Measurements from ENCODE around the gene CORO7.

Gene CORO7

GRCh38 chr16:4450430-4450829 lies 34.0 kb upstream of the CORO7 start:
- TF ChIP-seq POU2F2 (IDR thresholded peaks at IDR 0.05; ENCODE audit: low read depth, low read length) (no peak), POLR2A (IDR thresholded peaks at IDR 0.05; ENCODE audit: low read depth, low read length) (no peak), TAF1 (IDR thresholded peaks at IDR 0.05; ENCODE audit: low read depth, low read length) (no peak), SPI1 (IDR thresholded peaks at IDR 0.05; ENCODE audit: low read depth, low read length) (no peak), PAX5 (IDR thresholded peaks at IDR 0.05; ENCODE audit: insufficient read depth, low read length, severe bottlenecking) (no peak), POLR2AphosphoS5 (IDR thresholded peaks at IDR 0.05; ENCODE audit: low read depth, low read length) (no peak)
- no peak for DNase-seq (ENCODE audit: insufficient read length, low spot score)
- FAIRE-seq = no peak

- TF ChIP-seq POLR2AphosphoS5 (IDR thresholded peaks at IDR 0.05; ENCODE audit: low read depth, low read length) (no peak), SPI1 (IDR thresholded peaks at IDR 0.05; ENCODE audit: low read depth, low read length) (no peak), POU2F2 (IDR thresholded peaks at IDR 0.05; ENCODE audit: low read depth, low read length) (no peak), TAF1 (IDR thresholded peaks at IDR 0.05; ENCODE audit: low read depth, low read length) (no peak), POLR2A (IDR thresholded peaks at IDR 0.05; ENCODE audit: low read depth, low read length) (no peak), PAX5 (IDR thresholded peaks at IDR 0.05; ENCODE audit: insufficient read depth, low read length, severe bottlenecking) (no peak)
- no peak for FAIRE-seq
- no peak for DNase-seq (ENCODE audit: insufficient read length, low spot score)
These were observed 27.6 kb upstream of the CORO7 start for GRCh38 chr16:4443986-4444385.

GRCh38 chr16:4443271-4443670 lies 26.9 kb upstream of the CORO7 start:
- TF ChIP-seq PAX5 (IDR thresholded peaks at IDR 0.05; ENCODE audit: insufficient read depth, low read length, severe bottlenecking) (no peak), TAF1 (IDR thresholded peaks at IDR 0.05; ENCODE audit: low read depth, low read length) (no peak), SPI1 (IDR thresholded peaks at IDR 0.05; ENCODE audit: low read depth, low read length) (no peak), POLR2A (IDR thresholded peaks at IDR 0.05; ENCODE audit: low read depth, low read length) (no peak), POU2F2 (IDR thresholded peaks at IDR 0.05; ENCODE audit: low read depth, low read length) (no peak), POLR2AphosphoS5 (IDR thresholded peaks at IDR 0.05; ENCODE audit: low read depth, low read length) (no peak)
- FAIRE-seq (no peak), DNase-seq (ENCODE audit: insufficient read length, low spot score) (no peak)

GRCh38 chr16:4442371-4442770 lies 26.0 kb upstream of the CORO7 start:
- TF ChIP-seq SPI1 (IDR thresholded peaks at IDR 0.05; ENCODE audit: low read depth, low read length) = no peak
- TF ChIP-seq POU2F2 (IDR thresholded peaks at IDR 0.05; ENCODE audit: low read depth, low read length) = no peak
- FAIRE-seq (no peak), DNase-seq (ENCODE audit: insufficient read length, low spot score) (no peak)

- DNase-seq (ENCODE audit: insufficient read length, low spot score) = no peak
- TF ChIP-seq POU2F2 (IDR thresholded peaks at IDR 0.05; ENCODE audit: low read depth, low read length) (no peak), POLR2A (IDR thresholded peaks at IDR 0.05; ENCODE audit: low read depth, low read length) (no peak), PAX5 (IDR thresholded peaks at IDR 0.05; ENCODE audit: insufficient read depth, low read length, severe bottlenecking) (no peak), POLR2AphosphoS5 (IDR thresholded peaks at IDR 0.05; ENCODE audit: low read depth, low read length) (no peak), TAF1 (IDR thresholded peaks at IDR 0.05; ENCODE audit: low read depth, low read length) (no peak)
- no peak for FAIRE-seq
These were observed 21.0 kb upstream of the CORO7 start for GRCh38 chr16:4437366-4437765.

GRCh38 chr16:4435337-4436067 lies 19.1 kb upstream of the CORO7 start:
- no peak for DNase-seq (ENCODE audit: insufficient read length, low spot score)
- TF ChIP-seq SPI1 (IDR thresholded peaks at IDR 0.05; ENCODE audit: low read depth, low read length) (no peak), POU2F2 (IDR thresholded peaks at IDR 0.05; ENCODE audit: low read depth, low read length) (no peak), PAX5 (IDR thresholded peaks at IDR 0.05; ENCODE audit: insufficient read depth, low read length, severe bottlenecking) (no peak), POLR2AphosphoS5 (IDR thresholded peaks at IDR 0.05; ENCODE audit: low read depth, low read length) (no peak), TAF1 (IDR thresholded peaks at IDR 0.05; ENCODE audit: low read depth, low read length) (no peak), POLR2A (IDR thresholded peaks at IDR 0.05; ENCODE audit: low read depth, low read length) (no peak)
- no peak for FAIRE-seq

GRCh38 chr16:4433914-4434787 lies 17.8 kb upstream of the CORO7 start:
- TF ChIP-seq SPI1 (IDR thresholded peaks at IDR 0.05; ENCODE audit: low read depth, low read length) (no peak), PAX5 (IDR thresholded peaks at IDR 0.05; ENCODE audit: insufficient read depth, low read length, severe bottlenecking) (no peak), POU2F2 (IDR thresholded peaks at IDR 0.05; ENCODE audit: low read depth, low read length) (no peak), POLR2AphosphoS5 (IDR thresholded peaks at IDR 0.05; ENCODE audit: low read depth, low read length) (no peak), TAF1 (IDR thresholded peaks at IDR 0.05; ENCODE audit: low read depth, low read length) (no peak), POLR2A (IDR thresholded peaks at IDR 0.05; ENCODE audit: low read depth, low read length) (no peak)
- FAIRE-seq = no peak
- no peak for DNase-seq (ENCODE audit: insufficient read length, low spot score)

- TF ChIP-seq POLR2AphosphoS5 (IDR thresholded peaks at IDR 0.05; ENCODE audit: low read depth, low read length) = no peak
- TF ChIP-seq PAX5 (IDR thresholded peaks at IDR 0.05; ENCODE audit: insufficient read depth, low read length, severe bottlenecking) = no peak
- no peak for TF ChIP-seq SPI1 (IDR thresholded peaks at IDR 0.05; ENCODE audit: low read depth, low read length)
- TF ChIP-seq POU2F2 (IDR thresholded peaks at IDR 0.05; ENCODE audit: low read depth, low read length) = no peak
- no peak for TF ChIP-seq TAF1 (IDR thresholded peaks at IDR 0.05; ENCODE audit: low read depth, low read length)
- no peak for TF ChIP-seq POLR2A (IDR thresholded peaks at IDR 0.05; ENCODE audit: low read depth, low read length)
- FAIRE-seq (no peak), DNase-seq (ENCODE audit: insufficient read length, low spot score) (no peak)
These were observed 16.8 kb upstream of the CORO7 start for GRCh38 chr16:4433228-4433627.

- FAIRE-seq = no peak
- no peak for DNase-seq (ENCODE audit: insufficient read length, low spot score)
- no peak for TF ChIP-seq POLR2A (IDR thresholded peaks at IDR 0.05; ENCODE audit: low read depth, low read length)
- no peak for TF ChIP-seq POLR2AphosphoS5 (IDR thresholded peaks at IDR 0.05; ENCODE audit: low read depth, low read length)
- TF ChIP-seq SPI1 (IDR thresholded peaks at IDR 0.05; ENCODE audit: low read depth, low read length) = no peak
- no peak for TF ChIP-seq POU2F2 (IDR thresholded peaks at IDR 0.05; ENCODE audit: low read depth, low read length)
- TF ChIP-seq TAF1 (IDR thresholded peaks at IDR 0.05; ENCODE audit: low read depth, low read length) = no peak
- no peak for TF ChIP-seq PAX5 (IDR thresholded peaks at IDR 0.05; ENCODE audit: insufficient read depth, low read length, severe bottlenecking)
These were observed 14.6 kb upstream of the CORO7 start for GRCh38 chr16:4431023-4431422.
